Right renal pelvis (tissue), 4 donors: ENCODE measurements around the gene CRK. TPM values are rescaled to one million over a fixed set of nuclear protein-coding genes. Genes with fewer than 3 reads are reported as not detected.

ENCODE experiments used
- DNase-seq, 4 donors: peaks; one replicate each; pipeline ENCODE4 v3.0.0-alpha.2; 2013; ENCODE audit warnings: low read depth in 4 of 4, low spot score in 3 of 4, missing footprints in 1 of 4
- polyA plus RNA-seq, 4 donors: library from polyadenylated mRNA; unstranded; fragments of 120-200 nt; gene quantifications; one replicate each; pipeline ENCODE4 v1.2.1, GENCODE V29; 2013; ENCODE audit not compliant: insufficient read length in 4 of 4

CRK gene
- polyA plus RNA-seq, 4 donors = 64.0 to 72.2 (median 68.3) TPM

- DNase-seq = no peak
Observed at GRCh38 chr17:1486802-1487695, 31.0 kb upstream of the CRK start.

GRCh38 chr17:1485423-1486376 lies 29.7 kb upstream of the CRK start:
- DNase-seq = no peak

GRCh38 chr17:1484676-1485422 lies 28.8 kb upstream of the CRK start:
- no peak for DNase-seq

- no peak for DNase-seq
Observed at GRCh38 chr17:1484060-1484535, 28.1 kb upstream of the CRK start.

- no peak for DNase-seq
Observed at GRCh38 chr17:1482680-1483079, 26.6 kb upstream of the CRK start.

- no peak for DNase-seq
Observed at GRCh38 chr17:1481736-1482135, 25.7 kb upstream of the CRK start.

- no peak for DNase-seq
Observed at GRCh38 chr17:1480747-1481465, 24.9 kb upstream of the CRK start.

GRCh38 chr17:1478418-1478817 lies 22.4 kb upstream of the CRK start:
- no peak for DNase-seq

GRCh38 chr17:1475321-1475854 lies 19.4 kb upstream of the CRK start:
- no peak for DNase-seq

- DNase-seq = no peak
Observed at GRCh38 chr17:1474402-1475189, 18.6 kb upstream of the CRK start.

GRCh38 chr17:1473841-1474240 lies 17.8 kb upstream of the CRK start:
- DNase-seq = no peak

- no peak for DNase-seq
Observed at GRCh38 chr17:1473170-1473569, 17.1 kb upstream of the CRK start.

- DNase-seq = no peak
Observed at GRCh38 chr17:1471911-1472821, 16.1 kb upstream of the CRK start.

- no peak for DNase-seq
Observed at GRCh38 chr17:1471490-1471889, 15.5 kb upstream of the CRK start.

- no peak for DNase-seq
Observed at GRCh38 chr17:1470755-1471462, 14.9 kb upstream of the CRK start.

GRCh38 chr17:1470071-1470754 lies 14.2 kb upstream of the CRK start:
- no peak for DNase-seq
